Stimulated activated CD8-positive, alpha-beta memory T cell treated with anti-CD3 and anti-CD28 coated beads, Interleukin-4, amount 100 ng/mL, for 4 hours (primary cell): ENCODE measurements around the gene TRAPPC11.
"Not testable (repeated sequence)": the region's sequence is repeated elsewhere in the genome, so short reads cannot be mapped to it uniquely, and the experiment has no call there.

Experiments
- DNase-seq, 2 donors: peaks; one replicate each; pipeline ENCODE4 v3.0.0-alpha.2; 2020; ENCODE audit warnings: low read depth in 2 of 2, low spot score in 1 of 2

TRAPPC11 gene

DNA sequence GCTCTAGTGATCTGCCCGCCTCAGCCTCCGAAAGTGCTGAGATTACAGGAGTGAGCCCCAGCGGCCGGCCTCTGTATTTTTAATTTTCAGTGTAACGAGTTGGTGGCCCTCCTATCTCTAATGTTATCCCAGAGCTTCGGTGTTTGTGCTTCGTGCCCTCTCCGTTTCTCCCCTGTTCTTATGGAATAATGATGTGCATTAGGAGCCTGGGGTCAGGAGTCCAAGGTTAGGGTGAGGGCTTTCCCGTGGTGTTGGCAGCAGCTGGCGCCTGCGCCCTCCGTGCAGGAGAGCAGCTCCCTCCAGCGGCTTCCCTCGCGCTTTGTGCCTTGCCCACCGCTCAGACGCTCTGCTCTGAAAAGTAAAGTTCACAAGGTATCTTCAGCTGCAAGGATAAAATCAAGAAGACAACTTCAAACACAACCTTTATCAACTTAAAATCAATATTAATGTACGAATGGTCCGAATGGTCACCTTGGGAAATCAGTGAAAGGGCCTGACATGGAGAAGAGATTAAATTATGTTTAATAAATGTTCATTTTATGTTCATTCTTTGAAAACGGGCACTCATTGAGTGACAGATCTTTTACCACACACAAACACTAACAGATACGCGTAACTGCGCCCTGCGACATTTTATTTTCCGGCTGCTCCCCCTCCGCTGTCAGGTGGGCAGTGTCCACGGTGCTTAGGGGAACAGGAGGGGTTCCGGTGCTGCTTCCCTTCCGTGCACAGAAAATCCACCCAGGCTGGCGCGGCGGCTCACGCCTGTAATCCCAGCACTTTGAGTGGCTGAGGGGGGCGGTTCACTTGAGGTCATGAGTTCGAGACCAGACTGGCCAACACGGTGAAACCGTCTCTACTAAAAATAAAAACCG, 62.4 kb downstream of the TRAPPC11 start:
- peak in 1 of 2 donors; percentile 12 for DNase-seq

DNA sequence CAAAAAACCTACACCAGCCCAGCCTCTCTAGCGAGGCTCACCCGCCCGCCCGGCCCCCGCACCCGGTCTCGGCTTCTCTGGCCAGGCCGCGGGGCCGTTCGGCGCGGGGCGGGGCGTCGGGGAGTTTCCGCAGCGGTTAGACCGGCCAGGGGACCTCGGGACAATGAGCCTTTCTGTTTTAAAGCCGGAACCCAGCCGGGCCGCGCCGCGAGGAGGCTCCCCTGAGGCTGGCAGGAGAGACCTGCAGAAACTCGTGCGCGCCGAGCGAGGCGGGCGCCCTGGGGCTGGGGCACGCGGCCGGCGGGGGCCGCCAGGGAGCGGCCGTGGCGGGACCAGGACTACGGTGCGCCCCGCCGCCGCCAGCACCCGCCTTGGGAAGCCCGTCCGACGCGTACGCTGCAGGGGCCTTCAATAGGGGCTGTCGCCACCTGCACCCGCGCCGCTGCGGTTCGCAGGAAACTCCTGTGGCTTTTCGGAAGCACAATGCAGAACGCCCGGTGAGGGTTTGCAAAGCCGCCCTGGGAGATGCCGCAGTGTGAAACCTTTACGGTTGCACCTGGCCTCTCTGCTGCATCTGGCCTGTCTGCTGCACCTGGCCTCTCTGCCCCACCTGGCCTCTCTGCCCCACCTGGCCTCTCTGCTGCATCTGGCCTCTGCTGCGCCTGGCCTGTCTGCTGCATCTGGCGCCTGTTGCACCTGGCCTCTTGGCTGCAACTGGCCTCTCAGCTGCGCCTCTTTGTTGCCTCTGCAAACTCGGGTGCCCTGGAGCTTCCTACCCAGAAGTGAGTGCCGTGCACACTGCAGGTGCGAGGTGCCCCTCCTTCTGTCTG, 63.9 kb downstream of the TRAPPC11 start:
- peak; percentile 6 to 15 for DNase-seq

DNA sequence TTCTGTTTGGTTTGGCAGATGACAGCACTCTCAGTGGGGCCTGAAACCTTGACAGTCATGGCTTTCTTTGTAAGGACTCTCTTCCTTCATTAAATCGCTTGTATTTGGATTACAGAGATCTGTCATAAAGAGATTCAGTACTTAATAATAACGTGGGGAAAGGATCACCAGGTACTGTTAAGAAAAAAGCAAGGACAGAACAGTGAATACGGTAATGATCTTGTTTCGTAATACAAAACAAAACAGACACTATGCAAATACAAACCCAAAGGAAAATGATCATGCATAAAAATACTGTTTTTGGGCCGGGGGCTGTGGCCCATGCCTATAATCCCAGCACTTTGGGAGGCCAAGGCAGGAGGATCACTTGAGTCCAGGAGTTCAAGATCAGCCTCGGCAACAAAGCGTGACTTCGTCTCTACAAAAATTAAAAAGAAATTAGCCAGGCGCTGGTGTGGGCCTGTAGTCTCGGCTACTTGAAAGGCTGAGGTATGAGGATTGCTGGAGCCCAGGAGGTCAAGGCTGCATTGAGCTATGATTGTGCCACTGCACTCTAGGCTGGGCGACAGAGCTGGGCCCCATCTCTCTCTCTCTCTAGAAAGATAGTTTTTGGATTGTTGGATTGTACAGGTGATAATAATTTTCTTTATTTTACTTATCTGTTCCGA, 64.6 kb downstream of the TRAPPC11 start:
- no peak for DNase-seq

DNA sequence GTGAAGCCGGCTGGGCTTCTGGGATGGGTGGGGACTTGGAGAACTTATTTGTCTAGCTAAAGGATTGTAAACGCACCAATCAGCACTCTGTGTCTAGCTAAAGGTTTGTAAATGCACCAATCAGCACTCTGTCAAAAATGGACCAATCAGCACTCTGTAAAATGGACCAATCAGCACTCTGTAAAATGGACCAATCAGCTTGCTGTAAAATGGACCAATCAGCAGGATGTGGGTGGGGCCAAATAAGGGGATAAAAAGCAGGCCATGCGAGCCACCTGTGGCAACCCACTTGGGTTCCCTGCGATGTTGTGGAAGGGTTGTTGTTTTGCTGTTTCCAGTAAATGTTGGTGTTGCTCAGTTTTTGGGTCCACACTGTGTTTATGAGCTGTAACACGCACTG, 66.5 kb downstream of the TRAPPC11 start:
- DNase-seq = not testable (repeated sequence)

DNA sequence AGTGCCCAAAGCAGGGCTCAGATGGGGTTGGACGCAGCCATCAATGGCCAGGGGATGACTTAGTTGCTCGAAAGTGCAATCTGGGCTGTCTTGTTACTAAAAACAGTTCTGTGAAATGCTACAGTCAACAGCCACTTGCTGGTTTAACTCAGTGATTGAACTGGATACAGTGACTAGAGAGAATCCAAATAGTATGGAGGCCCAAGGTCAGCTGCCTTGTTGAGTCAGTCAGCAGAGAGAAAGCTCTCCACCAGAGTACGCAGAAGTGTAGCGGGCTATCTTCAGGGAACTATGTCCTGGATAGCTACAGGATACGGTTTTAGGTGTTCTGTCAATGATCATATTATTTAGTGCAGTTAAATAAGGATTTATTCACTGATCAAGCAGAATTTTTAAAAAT, 68.4 kb downstream of the TRAPPC11 start:
- no peak for DNase-seq

DNA sequence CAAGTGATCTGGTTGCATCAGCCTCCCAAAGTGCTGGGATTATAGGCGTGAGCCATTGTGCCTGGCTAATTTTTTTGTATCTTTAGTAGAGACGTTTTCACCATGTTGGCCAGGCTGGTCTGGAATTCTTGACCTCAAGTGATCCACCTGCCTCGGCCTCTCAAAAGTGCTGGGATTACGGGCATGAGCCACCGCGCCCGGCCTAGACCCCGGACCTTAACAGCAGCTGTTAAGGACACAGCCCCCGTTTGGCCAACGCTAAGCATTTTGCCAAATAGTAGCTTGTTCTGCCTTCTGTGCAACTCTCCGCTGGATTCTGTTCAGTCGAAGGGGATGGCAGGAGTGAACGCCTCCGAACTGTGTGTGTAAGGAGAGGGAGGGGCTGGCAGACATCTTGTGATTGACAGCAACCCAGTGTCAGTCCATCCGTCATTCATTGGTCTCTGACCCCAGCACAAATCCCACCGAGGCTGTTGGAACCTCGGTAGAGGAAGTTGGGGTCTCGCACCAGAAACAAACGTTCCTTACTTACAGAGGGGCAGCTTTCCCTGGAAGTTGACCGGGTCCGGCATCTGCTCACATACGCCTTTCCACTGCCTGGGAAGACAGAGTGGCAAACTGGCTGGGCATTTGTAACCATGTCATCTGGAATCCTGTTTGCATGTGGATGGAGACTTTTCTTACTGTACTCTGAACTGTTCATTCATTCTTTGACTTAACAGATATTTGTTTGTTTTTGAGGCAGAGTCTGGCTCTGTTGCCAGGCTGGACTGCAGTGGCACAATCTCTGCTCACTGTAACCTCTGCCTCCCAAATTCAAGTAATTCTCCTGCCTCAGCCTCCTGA, 69.4 kb downstream of the TRAPPC11 start:
- no peak for DNase-seq

DNA sequence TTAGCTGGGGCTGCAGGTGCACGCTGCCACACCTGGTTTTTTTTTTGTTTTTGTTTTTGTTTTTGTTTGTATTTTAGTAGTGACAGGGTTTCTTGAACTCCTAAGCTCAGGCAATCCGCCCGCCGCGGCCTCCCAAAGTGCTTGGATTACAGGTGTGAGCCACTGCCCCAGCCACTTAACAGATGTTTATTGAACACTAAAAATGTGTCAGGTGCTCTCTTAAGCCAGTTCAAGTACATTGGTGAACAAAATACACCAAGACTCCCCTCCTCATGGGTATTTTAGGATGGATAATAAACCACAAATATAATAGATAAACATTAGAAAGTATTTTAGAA, 69.9 kb downstream of the TRAPPC11 start:
- DNase-seq = no peak

DNA sequence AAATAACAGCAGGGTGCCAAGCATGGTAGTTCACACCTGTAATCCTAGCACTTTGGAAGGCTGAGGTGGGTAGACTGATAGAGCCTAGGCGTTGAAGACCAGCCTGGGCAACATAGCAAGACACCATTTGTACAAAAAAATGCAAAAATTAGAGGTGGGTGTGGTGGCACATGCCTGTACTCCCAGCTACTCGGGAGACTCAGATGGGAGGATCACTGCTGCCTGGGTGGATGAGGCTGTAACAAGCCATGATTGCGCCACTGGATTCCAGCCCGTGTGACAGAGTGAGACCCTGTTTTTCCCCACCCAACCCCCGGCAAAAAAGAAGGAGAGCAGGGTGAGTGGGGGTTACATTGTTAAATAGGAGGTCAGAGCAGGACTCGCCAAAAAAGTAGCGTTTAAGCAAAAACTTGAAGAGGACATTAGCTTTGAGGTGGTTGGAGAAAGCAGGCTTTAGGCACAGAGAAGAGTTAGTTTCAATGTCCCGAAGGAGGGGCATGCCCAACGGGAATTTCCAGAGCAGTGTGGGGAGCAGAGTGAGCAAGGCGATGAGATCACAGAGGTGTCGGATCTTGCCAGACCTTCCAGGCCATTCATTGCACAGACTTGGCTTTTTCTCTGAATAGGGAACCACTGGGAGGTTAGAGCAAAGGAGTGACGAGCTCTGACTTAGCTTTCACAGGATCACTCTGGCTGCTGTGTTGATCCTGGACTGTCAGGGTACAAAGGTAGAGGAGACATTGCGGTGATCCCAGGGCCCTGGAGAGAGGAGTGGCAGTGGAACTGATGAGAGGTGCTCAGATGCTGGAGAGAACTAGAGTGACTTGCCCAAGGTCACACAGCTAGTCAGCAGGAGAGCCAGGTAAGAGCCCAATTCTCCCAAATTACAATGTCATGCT, 70.6 kb downstream of the TRAPPC11 start:
- no peak for DNase-seq

DNA sequence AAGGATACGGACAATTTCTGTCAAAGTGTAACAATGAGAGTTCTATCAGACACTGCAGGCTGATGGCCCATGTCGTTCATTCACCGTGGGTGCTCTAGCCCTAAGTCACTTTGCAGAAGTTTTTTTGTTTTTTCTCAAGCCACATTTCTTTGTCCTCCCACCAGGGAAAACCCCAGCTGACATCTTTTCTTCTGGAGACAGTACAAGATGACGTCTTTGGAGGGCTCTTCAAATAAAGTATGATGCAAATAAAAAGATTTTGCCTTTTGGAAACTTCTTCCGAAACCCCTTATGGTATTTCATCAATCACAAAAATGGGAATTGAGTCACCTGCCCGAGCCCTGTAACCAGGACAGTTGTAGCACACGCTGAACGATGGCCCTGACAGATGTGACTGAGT, 73.2 kb downstream of the TRAPPC11 start:
- no peak for DNase-seq

DNA sequence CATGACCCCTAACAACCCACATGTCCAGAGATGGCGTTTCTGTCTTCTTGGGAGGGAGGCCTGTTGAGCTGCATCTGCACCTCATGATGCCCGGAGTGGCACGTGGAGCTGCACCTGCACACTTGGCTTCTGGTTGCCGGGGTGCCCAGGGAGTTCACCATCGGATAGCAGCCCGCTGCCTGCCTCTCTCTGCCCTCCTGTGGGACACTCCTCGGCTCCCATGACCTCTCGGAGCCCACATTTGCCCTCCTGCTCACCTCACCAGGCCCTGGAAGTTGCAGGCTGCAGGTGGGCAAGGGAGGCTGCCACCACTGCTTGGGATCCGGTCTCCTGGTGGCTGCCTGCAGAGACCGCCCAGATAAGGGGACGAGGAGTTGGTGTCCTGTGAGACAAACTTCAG, 74.1 kb downstream of the TRAPPC11 start:
- DNase-seq = no peak

DNA sequence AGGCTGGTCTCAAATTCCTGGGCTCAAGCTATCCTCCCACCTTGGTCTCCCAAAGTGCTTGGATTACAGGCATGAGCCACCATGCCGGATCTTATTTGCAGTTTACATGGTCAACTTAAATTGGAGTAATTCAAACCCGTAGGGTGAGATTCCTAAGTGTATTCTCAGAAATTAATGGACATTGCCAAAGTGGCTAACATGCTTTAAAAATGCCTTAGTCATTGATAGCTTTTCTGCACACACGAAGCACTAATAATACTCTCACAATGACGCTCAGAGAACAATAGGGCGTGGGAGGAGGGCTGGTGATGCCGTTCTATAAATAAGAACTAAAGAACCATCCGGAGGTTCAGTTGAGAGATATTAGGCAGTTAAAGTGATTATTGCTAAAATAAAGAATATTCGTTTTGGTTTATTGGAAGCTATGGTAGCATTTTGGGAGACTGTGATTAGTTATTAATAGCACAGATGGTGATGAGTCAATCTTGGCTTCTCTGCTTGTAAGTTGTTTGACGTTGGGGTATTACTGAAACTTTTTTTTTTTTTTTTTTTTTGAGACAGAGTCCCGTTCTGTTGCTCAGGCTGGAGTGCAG, 79.1 kb downstream of the TRAPPC11 start:
- DNase-seq = no peak

DNA sequence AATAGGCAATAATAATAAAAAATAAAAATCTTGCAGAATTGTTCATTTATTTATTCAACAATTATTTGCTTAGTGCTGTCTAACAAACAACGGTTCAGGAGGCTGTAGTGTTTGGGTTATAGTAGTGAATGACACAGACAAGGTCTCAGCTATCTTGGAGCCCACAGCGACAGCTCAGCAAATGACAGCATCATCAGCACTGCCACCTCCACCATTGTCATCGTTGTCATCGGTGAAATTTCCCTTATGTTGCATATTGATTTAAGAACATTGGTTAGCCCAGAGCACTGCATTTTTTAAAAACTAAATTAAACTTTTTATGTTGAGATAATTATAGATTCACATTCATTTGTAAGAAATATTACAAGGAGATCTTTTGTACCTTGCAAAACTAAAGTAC, 79.9 kb downstream of the TRAPPC11 start:
- DNase-seq = no peak

DNA sequence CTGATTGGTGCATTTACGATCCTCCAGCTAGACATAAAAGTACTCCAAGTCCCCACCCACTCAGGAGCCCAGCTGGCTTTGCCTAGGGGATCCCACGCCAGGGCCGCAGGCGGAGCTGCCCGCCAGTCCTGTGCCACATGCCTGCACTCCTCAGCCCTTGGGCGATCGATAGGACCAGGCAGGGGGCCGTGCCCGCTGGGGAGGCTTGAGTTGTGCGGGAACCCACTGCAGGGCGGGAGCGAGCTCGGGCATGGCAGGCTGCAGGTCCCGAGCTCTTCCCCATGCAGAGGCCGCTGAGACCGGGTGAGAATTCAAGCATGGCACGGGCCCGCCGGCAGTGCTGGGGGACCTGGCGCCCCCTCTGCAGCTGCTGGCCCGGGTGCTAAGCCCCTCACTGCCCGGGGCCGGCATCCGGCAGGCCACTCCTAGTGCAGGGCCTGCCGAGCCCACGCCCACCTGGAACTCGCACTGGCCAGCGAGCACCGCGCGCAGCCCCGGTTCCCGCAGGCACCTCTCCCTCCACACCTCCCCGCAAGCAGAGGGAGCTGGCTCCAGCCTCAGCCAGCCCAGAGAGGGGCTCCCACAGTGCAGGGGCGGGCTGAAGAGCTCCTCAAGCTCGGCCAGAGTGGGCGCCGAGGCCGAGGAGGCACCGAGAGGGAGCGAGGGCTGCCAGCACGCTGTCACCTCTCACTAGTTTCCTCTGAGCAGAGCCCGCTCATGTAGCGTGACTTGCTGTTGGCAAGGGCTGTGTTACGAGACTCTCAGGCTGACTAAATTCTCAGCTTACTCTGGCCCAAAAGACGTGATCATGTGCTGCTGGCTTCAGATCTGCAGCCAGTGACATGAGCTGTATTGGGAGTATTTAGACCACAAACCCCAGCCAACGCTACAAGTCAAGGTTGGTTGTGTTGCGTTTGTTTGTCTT, 87.5 kb downstream of the TRAPPC11 start:
- no peak for DNase-seq

DNA sequence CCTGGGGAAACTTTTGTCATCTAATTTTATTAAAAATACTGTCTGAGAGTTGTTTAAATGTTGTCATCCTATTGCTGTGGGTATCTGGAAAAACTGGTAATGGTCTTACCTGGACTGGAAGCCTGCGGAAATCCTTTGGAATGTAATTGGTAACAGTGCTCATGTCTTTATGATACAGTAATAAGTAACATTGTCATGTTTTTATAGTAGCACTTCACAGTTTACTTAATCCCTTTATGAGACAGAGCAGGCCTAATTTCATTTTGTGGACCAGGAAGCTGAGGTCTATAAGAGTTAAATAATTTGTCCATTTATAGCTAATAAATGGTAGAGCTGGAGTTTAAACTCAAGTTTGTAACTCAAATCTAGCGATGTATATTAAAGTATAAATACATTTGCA, 88.3 kb downstream of the TRAPPC11 start:
- DNase-seq = no peak

DNA sequence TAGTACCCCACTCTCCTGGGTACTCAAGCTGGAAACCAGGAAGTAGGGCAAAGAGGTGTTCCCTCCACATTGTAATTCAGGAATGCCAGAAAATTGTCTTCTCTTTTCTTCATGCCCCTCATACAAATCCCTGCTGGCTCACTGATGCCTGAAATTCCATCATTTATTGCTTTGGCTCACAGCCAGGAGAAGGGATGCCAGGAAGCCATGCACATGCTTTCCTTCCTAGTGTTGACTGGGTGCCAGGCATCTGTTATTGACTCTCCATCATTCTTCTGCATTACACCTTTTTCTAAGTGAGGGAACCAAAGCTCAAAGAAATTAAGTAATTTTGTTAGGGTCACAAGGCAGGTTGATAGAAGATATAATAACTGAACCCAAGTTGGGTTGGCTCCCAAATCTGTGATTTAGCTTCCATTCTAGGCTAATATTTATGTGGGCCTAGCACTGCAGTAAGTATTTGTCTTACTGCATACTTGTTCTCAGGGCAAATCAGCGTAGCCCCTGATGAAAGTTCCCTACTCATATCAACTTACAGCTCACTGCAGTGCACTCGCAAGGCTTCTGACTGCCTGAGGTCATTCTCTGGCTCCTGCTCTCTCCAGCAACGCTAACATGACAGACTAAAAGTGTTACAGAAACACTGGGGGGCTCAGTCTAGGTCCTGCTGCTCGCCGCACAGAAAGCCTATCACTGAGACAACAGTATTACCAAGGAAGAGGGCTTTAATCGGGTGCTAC, 89.0 kb downstream of the TRAPPC11 start:
- DNase-seq = no peak

DNA sequence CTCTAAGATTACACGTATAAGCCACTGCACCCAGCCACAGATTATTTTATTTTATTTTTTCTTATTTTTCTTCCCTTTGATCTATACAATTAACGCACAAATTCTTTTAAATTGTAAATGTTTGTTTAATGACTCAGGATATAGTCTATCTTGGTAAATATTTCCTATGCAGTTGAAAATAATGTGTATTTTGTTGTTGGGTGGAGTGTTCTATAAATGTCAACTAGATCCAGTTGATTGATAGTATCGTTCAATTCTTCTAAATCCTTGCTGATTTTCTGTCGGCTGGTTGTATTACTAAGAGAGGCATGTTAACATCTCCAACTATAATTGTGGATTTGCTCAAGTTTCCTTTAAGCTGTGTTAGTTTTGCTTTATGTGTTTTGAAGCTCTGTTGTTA, 92.0 kb downstream of the TRAPPC11 start:
- no peak for DNase-seq

DNA sequence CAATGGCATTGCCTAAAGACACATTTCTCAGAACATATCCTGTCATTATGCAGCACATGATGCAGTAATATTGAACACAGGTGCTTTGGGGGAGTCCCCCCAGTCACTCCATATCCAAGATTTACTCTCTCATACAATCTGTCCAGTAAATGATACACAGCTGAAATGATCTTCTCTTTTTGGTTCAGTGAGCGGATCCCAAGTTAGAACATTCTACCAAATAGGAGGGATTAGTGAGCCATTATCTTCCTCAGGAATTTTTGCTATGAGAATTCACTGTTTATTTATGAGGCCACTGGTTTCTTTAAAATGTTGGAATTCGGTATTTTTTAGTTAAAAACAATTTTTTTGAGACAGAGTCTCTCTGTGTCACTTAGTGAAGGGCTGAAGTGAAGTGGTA, 96.5 kb downstream of the TRAPPC11 start:
- no peak for DNase-seq

DNA sequence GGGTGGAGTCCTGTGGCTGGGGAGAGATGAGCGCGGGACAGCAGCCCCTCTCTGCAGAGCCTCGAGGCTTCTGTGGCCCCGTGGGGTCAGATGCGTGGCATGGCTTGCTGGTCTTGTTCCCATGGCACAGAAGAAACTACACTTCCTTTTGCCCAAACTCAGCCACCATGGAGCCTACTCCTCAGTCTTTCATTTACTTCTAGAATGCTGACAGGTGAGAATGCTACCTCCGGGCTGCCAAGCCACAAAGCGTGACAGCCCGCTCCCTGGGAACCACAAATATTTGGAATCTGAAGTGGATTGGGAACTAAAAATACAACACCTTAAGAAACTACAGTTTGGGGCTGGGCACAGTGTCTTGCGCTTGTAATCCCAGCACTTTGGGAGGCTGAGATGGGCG, 98.0 kb downstream of the TRAPPC11 start:
- DNase-seq = no peak
